HepG2 (cell line): Measurements from ENCODE around the gene MORF4L1. TPM values are rescaled to one million over a fixed set of nuclear protein-coding genes. Genes with fewer than 3 reads are reported as not detected.

ENCODE experiments used
- ATRX ChIP-seq: sonication (generic); formaldehyde crosslinking; IDR thresholded peaks from 2 replicates; pipeline ENCODE4 v1.4.0; 2020; ENCODE audit warnings: missing genetic modification reagents, borderline replicate concordance
- BRD4 ChIP-seq: sonication (generic); formaldehyde crosslinking; IDR thresholded peaks from 2 replicates; pipeline ENCODE4 v1.4.0; 2020; ENCODE audit warnings: missing genetic modification reagents
- DPF2 ChIP-seq: sonication (generic); formaldehyde crosslinking; IDR thresholded peaks from 2 replicates; pipeline ENCODE4 v1.4.0; 2020; ENCODE audit warnings: mild to moderate bottlenecking, low read depth, missing genetic modification reagents, borderline replicate concordance
- EHMT2 ChIP-seq: fragments of 200-600 bp; sonication (generic); IDR thresholded peaks from 2 replicates; pipeline ENCODE4 v1.7.0; 2017; ENCODE audit warnings: antibody characterized with exemption, low read depth, low read length, borderline replicate concordance
- FOXA3 ChIP-seq: IDR thresholded peaks from 2 replicates; pipeline ENCODE4 v1.6.1; 2016; ENCODE audit warnings: missing genetic modification reagents, missing compliant biosample characterization
- GLI4 ChIP-seq: sonication (generic); formaldehyde crosslinking; IDR thresholded peaks from 2 replicates; pipeline ENCODE4 v1.5.1; 2020; ENCODE audit warnings: missing genetic modification reagents, mild to moderate bottlenecking, moderate library complexity, borderline replicate concordance
- KMT2A ChIP-seq: sonication (generic); formaldehyde crosslinking; IDR thresholded peaks from 2 replicates; pipeline ENCODE4 v1.4.0; 2020; ENCODE audit warnings: missing genetic modification reagents
- LCORL ChIP-seq, 2 experiments: fragments of 450-650 bp in 1 of 2; sonication (generic) in 1 of 2; formaldehyde crosslinking in 1 of 2; IDR thresholded peaks; 2 replicates each; pipeline versions ENCODE4 v1.5.0 to v1.6.1; 2017 to 2020; ENCODE audit warnings: antibody characterized with exemption in 1 of 2, missing genetic modification reagents in 1 of 2
- MBNL3 ChIP-seq: fragments of 250-450 bp; sonication (Bioruptor Pico); conservative IDR thresholded peaks from 2 replicates; pipeline ENCODE4 v1.8.0; 2022; ENCODE audit warnings: mild to moderate bottlenecking, inconsistent platforms
- ONECUT2 ChIP-seq: sonication (generic); formaldehyde crosslinking; IDR thresholded peaks from 2 replicates; pipeline ENCODE4 v1.4.0; 2020; ENCODE audit warnings: missing genetic modification reagents
- SALL2 ChIP-seq: sonication (generic); formaldehyde crosslinking; IDR thresholded peaks from 2 replicates; pipeline ENCODE4 v1.8.1; 2023; ENCODE audit warnings: mild to moderate bottlenecking, missing genetic modification reagents, inconsistent platforms
- SMAD3 ChIP-seq: sonication (generic); formaldehyde crosslinking; IDR thresholded peaks from 2 replicates; pipeline ENCODE4 v1.4.0; 2020; ENCODE audit warnings: missing genetic modification reagents
- SP5 ChIP-seq: IDR thresholded peaks from 2 replicates; pipeline ENCODE4 v1.6.1; 2016; ENCODE audit warnings: low read depth, borderline replicate concordance
- TFDP1 ChIP-seq: IDR thresholded peaks from 2 replicates; pipeline ENCODE4 v1.6.1; 2016; ENCODE audit warnings: missing compliant biosample characterization, missing genetic modification reagents, borderline replicate concordance
- ZBTB14 ChIP-seq: sonication (generic); formaldehyde crosslinking; IDR thresholded peaks from 2 replicates; pipeline ENCODE4 v1.4.0; 2020; ENCODE audit warnings: missing genetic modification reagents
- ZNF232 ChIP-seq: sonication (generic); formaldehyde crosslinking; IDR thresholded peaks from 2 replicates; pipeline ENCODE4 v1.4.0; 2020; ENCODE audit warnings: missing genetic modification reagents, borderline replicate concordance
- ZNF264 ChIP-seq: sonication (generic); formaldehyde crosslinking; IDR thresholded peaks from 2 replicates; pipeline ENCODE4 v1.4.0; 2020; ENCODE audit warnings: missing genetic modification reagents
- ZNF576 ChIP-seq: sonication (generic); formaldehyde crosslinking; IDR thresholded peaks from 2 replicates; pipeline ENCODE4 v1.4.0; 2020; ENCODE audit warnings: mild to moderate bottlenecking, missing genetic modification reagents
- ZNF710 ChIP-seq: sonication (generic); formaldehyde crosslinking; IDR thresholded peaks from 2 replicates; pipeline ENCODE4 v1.5.0; 2020; ENCODE audit warnings: mild to moderate bottlenecking, missing genetic modification reagents, borderline replicate concordance
- ZZZ3 ChIP-seq: sonication (generic); formaldehyde crosslinking; IDR thresholded peaks from 2 replicates; pipeline ENCODE4 v1.4.0; 2020; ENCODE audit warnings: missing genetic modification reagents, mild to moderate bottlenecking, borderline replicate concordance
- polyA plus RNA-seq, 8 experiments: library from polyadenylated mRNA; depleted of rRNA in 3 of 8; stranded (reverse) in 7 of 8; unstranded in 1 of 8; fragments of >200 nt; fragmentation: Illumina TruSeq in 4 of 8; extraction: Trizol in 4 of 8; gene quantifications; 2 replicates each; pipeline versions ENCODE4 v1.2.1 to v1.2.3, GENCODE V29; 2011 to 2016; ENCODE audit warnings: low read depth in 4 of 8, missing spikeins in 1 of 8, mixed read lengths in 1 of 8; ENCODE audit not compliant: insufficient read depth in 1 of 8
- total RNA-seq, 5 experiments: library from RNA; depleted of rRNA; stranded (reverse); fragments of >200 nt; fragmentation: Illumina TruSeq; extraction: Trizol; gene quantifications; 2 replicates each; pipeline ENCODE4 v1.2.3, GENCODE V29; 2016; ENCODE audit warnings: low read depth in 1 of 5

Gene MORF4L1
- total and polyA plus RNA-seq, 2 of the 13 experiments (the other 11 are each of a cell fraction or from before 2014, with no cell fraction given) = 218 to 219 TPM

- TF ChIP-seq ZNF710 = no peak; the same call in 1 of the 2 replicates
- TF ChIP-seq SP5 (CRISPR knock-in tag) = peak; percentile 48; the same call in 1 of the 2 replicates
- TF ChIP-seq SALL2 (CRISPR knock-in tag) = no peak; the same call in 1 of the 2 replicates
- no peak for TF ChIP-seq ZNF264 (CRISPR knock-in tag)
- no peak for TF ChIP-seq ZZZ3 (CRISPR knock-in tag)
- TF ChIP-seq DPF2 (CRISPR knock-in tag) = no peak; the same call in 1 of the 2 replicates
- no peak for TF ChIP-seq ONECUT2 (CRISPR knock-in tag)
- no peak for TF ChIP-seq ZNF232
- no peak for TF ChIP-seq ZNF576 (CRISPR knock-in tag)
- TF ChIP-seq TFDP1 = peak; percentile 94; the same call in 1 of the 2 replicates
- TF ChIP-seq MBNL3 (CRISPR knock-in tag) = no peak
- TF ChIP-seq FOXA3 (CRISPR knock-in tag) = no peak
- TF ChIP-seq SMAD3 (CRISPR knock-in tag) = no peak
- no peak for TF ChIP-seq GLI4 (CRISPR knock-in tag)
- peak; percentile 82 for TF ChIP-seq KMT2A (CRISPR knock-in tag)
- no peak for TF ChIP-seq ATRX (CRISPR knock-in tag)
- TF ChIP-seq BRD4 (CRISPR knock-in tag) = peak; percentile 41; the same call in 1 of the 2 replicates
- no peak for TF ChIP-seq EHMT2
- TF ChIP-seq LCORL (IDR thresholded peaks at IDR 0.05) = no peak
- TF ChIP-seq LCORL (CRISPR knock-in tag; IDR thresholded peaks at IDR 0.05) = peak; percentile 46; the same call in 1 of the 2 replicates
- peak; percentile 42; the same call in 1 of the 2 replicates for TF ChIP-seq ZBTB14 (CRISPR knock-in tag)
Observed at GRCh38 chr15:78944669-78945407, 72.1 kb downstream of the MORF4L1 start, which contains the start of gene CTSH (continued).
